IgD-negative memory B cell (primary cell): Measurements from ENCODE around the gene SBNO2. TPM values are rescaled to one million over a fixed set of nuclear protein-coding genes. Genes with fewer than 3 reads are reported as not detected.

Source experiments
- H3K27ac Mint-ChIP-seq, 3 donors: one replicate each; pipeline ENCODE4 v1.8.0; 2020 to 2022; ENCODE audit warnings: mild to moderate bottlenecking in 3 of 3, mixed read lengths in 3 of 3, moderate library complexity in 1 of 3
- H3K27me3 Mint-ChIP-seq: one replicate; pipeline ENCODE4 v1.8.0; 2021; ENCODE audit warnings: mixed read lengths
- H3K36me3 Mint-ChIP-seq: one replicate; pipeline ENCODE4 v1.8.0; 2020; ENCODE audit warnings: mild to moderate bottlenecking, mixed read lengths
- H3K4me1 Mint-ChIP-seq, 3 donors: one replicate each; pipeline ENCODE4 v1.8.0; 2020 to 2022; ENCODE audit warnings: mixed read lengths in 3 of 3, mild to moderate bottlenecking in 1 of 3
- H3K4me3 Mint-ChIP-seq, 4 donors: one replicate each; pipeline ENCODE4 v1.8.0; 2020 to 2022; ENCODE audit warnings: mild to moderate bottlenecking in 4 of 4, mixed read lengths in 4 of 4, moderate library complexity in 3 of 4
- H3K9me3 Mint-ChIP-seq, 3 donors: one replicate each; pipeline ENCODE4 v1.8.0; 2020 to 2021; ENCODE audit warnings: mixed read lengths in 3 of 3, mild to moderate bottlenecking in 1 of 3
- polyA plus RNA-seq: library from polyadenylated mRNA; unstranded; fragments of 300-500 nt; fragmentation: Illumina TruSeq; gene quantifications from one replicate; pipeline ENCODE4 v1.2.3, GENCODE V29; 2021

SBNO2 gene
- polyA plus RNA-seq, 1 donor from 2014 or later: 2.1 TPM

DNA sequence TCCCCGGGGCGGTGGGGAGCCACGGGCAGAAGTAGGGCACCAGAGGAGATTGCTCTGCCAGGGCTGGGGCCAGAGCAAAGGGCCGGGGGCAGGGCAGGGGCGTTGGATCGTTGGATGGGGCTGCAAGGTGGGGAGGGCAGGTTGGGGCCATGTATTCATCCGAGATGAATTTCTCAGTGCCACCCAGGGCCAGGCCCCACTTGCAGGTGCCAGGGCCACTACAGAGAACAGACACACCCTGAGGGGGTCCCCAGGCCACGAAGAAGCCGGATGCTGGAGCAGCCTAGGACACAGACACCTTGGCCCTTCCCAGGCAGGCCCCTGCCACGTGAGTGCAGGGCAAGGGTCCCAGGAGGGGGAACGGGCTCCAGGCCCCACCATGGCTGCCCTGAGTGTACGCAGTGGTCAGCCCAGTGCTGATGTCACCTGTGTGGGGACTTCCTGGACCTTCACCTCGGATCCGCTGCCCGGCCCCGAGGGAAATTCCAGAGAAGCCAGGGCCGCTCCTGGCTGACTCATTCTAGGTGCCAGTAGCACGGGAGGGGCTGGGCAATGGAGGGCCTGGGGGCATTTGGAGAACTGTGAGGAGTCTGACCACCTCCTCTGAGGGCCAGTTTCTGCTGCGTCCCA lies 9.6 kb upstream of the SBNO2 start:
- Mint-ChIP-seq H3K4me3 (no peak overlapping the region), H3K27ac (no peak overlapping the region), H3K27me3 (peaks cover 1% of the 10 kb centered on the region), H3K9me3 (no peaks in the 10 kb centered on the region), H3K36me3 (no peaks in the 10 kb centered on the region), H3K4me1 (peaks cover 5 to 11% (median 10%) of the 10 kb centered on the region in 3 donors)

DNA sequence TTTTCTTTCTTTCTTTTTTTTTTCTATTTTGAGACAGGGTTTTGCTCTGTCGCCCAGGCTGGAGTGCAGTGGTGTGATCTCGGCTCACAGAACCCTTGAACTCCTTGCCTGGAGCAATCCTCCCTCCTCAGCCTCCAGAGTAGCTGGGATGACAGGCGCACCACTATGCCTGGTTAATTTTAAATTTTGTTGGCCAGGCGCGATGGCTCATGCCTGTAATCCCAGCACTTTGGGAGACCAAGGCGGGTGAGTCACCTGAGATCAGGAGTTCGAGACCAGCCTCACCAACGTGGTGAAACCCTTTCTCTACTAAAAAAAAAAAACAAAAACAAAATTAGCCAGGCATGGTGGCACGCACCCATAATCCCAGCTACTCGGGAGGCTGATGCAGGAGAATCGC lies 8.7 kb upstream of the SBNO2 start:
- Mint-ChIP-seq H3K36me3 (no peaks in the 10 kb centered on the region), H3K9me3 (no peaks in the 10 kb centered on the region), H3K4me3 (no peak overlapping the region), H3K4me1 (peaks cover 5 to 11% (median 10%) of the 10 kb centered on the region in 3 donors), H3K27me3 (peaks cover 1% of the 10 kb centered on the region), H3K27ac (no peak overlapping the region)

DNA sequence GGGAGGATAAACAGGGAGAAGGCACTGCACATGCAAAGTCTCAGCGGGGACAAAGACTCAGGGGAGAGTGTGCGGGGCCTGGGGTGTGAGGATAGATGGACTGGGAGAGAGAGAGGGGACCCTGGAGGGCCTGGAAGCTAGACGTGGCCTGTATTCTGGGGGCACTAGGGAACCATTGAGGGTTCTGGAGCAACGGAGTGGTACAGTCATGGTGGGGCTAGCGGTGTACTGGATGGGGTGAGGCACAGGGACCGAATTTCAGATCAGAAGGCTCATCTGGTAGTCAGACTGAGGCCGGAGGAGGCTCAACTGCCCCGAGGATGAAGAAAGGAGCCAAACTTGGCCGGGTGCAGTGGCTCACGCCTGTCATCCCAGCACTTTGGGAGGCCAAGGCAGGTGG lies 8.0 kb upstream of the SBNO2 start:
- Mint-ChIP-seq H3K36me3 (no peaks in the 10 kb centered on the region), H3K27me3 (peaks cover 1% of the 10 kb centered on the region), H3K27ac (no peak overlapping the region), H3K4me3 (peak overlapping the region in 1 of 4 donors; percentile 86), H3K9me3 (no peaks in the 10 kb centered on the region), H3K4me1 (peaks cover 5 to 11% (median 10%) of the 10 kb centered on the region in 3 donors)

DNA sequence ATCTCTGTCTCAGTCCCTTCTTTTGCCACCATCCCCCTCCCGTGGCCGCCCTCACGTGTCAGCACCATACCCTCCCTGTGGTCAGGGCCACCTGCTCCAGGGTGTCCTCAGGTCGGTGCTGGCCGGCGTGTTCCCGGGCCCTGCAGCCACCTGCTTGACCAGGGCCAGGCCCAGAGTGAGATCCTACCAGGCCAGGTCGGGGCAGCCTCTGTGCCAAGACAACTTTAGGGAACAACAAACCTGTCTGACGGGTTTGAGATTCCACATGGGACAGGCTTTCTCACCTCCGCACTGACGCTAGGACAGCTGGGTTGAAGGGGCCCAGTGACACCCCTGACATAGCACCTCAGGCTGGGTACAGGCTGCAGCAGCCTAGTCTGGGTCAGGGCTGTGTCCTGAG lies 7.5 kb upstream of the SBNO2 start:
- H3K4me1 Mint-ChIP-seq: peaks cover 5 to 11% (median 10%) of the 10 kb centered on the region in 3 donors
- peak overlapping the region in 2 of 4 donors; percentile 35 to 50 for H3K4me3 Mint-ChIP-seq

DNA sequence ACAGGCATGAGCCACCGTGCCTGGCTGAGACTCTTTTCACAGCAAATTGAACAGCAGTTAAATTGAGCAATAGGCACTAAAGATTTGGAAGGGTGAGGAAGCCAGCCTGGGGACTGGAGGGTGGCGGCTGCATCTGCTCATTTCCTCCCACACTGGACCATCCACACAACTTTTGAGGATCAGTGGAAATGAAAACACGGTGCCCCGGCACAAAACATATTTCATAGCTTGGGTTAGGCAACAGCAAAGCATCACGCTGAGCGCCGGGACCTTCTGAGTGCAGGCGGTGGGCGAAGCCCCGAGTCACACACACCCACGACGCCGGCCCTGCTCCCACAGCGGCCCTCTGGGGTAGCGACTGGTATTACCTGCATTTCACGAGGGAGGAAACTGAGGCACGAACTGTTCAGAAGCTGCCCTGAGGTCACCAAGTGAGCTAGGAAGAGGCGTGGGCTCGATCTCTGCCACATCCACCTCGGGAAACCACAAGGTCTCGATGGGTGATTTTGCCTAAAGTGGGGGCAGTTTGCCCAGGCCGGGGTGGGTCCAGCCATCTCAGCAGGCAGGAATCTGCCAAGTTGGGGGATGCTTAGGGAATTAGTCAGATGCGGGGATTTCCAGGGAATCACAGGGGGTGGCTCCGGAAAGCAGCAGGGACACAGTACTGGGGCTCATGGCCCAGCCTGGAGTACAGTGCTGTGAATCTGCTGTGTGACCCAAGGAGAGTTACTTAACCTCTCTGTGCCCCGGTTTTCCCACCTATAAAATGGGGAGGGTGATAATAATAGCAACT lies 3.5 kb upstream of the SBNO2 start:
- H3K4me3 Mint-ChIP-seq: peak overlapping the region in 1 of 4 donors; percentile 38
- peaks cover 1% of the 10 kb centered on the region for H3K27me3 Mint-ChIP-seq
- H3K27ac Mint-ChIP-seq: peak overlapping the region in 1 of 3 donors; percentile 72
- no peaks in the 10 kb centered on the region for H3K9me3 Mint-ChIP-seq
- peaks cover 10 to 12% (median 11%) of the 10 kb centered on the region in 3 donors for H3K4me1 Mint-ChIP-seq
- no peaks in the 10 kb centered on the region for H3K36me3 Mint-ChIP-seq

More for the DNA sequence above, 7.5 kb upstream of the SBNO2 start:
- H3K9me3 Mint-ChIP-seq: no peaks in the 10 kb centered on the region
- H3K36me3 Mint-ChIP-seq: no peaks in the 10 kb centered on the region
- no peak overlapping the region for H3K27ac Mint-ChIP-seq
- peaks cover 1% of the 10 kb centered on the region for H3K27me3 Mint-ChIP-seq

DNA sequence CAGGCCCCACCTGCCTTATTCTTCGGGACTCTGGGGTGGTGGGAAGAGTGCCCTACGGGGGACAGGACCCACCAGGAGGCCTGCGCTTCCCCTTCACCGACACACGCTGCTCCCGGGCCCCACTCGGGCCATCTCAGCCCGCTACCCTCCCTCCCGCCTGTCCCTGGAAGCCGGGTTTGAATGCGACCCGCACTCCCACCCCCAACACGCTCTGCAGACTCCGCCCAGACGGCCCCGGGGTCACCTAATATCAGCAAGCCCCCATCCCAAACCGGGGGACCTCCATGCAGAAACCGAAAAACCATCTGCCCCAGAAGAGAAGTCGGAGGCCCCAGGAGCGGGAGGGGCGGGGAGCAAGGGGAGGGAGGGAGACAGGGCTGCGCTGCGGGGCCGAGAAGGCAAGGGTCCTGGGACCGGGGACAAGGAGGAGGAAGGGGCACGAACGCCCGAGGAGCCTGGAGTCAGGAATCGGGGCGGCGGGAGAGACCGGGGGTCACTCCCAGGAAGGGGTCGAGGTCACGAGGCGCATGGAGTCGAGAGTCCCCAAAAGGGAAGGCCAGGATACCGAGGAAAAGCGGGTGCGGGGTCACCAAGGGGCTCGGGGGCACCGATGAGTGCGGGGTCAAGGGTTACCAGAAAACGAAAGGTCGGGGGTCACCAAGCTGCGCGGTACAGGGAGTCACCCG lies 766 bp downstream of the SBNO2 start:
- peak overlapping the region; percentile 39 to 96 (median 67) for H3K27ac Mint-ChIP-seq
- H3K36me3 Mint-ChIP-seq: no peaks in the 10 kb centered on the region
- H3K4me1 Mint-ChIP-seq: peaks cover 5 to 17% (median 5%) of the 10 kb centered on the region in 3 donors
- H3K9me3 Mint-ChIP-seq: no peaks in the 10 kb centered on the region
- no peaks in the 10 kb centered on the region for H3K27me3 Mint-ChIP-seq
- peak overlapping the region; percentile 82 to 94 (median 92) for H3K4me3 Mint-ChIP-seq

DNA sequence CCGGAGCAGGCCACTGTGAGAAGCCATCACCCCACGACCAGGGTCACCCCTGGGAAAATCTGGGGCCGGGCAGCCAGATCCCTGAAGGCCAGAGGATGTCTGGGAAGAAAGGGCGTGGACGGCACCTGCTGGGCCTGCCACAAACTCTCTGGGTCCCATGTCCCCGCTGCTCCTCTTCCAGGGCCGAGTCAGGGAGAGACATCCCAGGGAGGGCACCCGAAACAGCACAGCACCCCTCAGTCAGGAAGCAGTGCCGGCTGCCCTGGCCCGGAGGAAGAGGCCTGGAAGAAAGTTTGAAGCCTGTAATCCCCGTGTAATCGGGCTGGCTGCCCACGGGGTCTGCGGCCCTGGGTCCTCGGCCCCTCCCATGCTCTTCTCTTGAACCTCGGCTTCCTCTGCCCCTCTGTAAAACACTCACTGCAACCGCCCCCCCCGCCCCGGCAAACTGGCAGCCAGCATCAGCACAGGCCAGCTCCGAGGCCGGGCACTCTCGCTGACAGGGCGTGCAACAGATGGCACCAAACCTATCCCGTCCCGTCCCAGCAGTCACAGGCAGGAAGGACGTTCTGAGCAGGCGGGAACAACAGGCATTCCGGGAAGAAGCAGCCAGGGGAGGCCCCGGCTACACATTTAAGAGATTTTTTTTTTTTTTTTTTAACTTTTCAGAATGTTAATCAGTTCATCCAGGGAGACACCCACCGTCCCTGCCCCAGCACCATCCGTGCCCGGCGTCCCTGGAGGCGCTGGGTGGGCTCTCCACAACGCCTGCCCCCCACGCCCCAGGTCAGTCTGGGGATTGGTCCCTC lies 1.5 kb downstream of the SBNO2 start:
- no peaks in the 10 kb centered on the region for H3K36me3 Mint-ChIP-seq
- H3K4me1 Mint-ChIP-seq: peaks cover 5 to 17% (median 5%) of the 10 kb centered on the region in 3 donors
- no peaks in the 10 kb centered on the region for H3K9me3 Mint-ChIP-seq
- H3K27ac Mint-ChIP-seq: peak overlapping the region; percentile 39 to 96 (median 67)
- no peaks in the 10 kb centered on the region for H3K27me3 Mint-ChIP-seq
- H3K4me3 Mint-ChIP-seq: peak overlapping the region; percentile 82 to 94 (median 92)

DNA sequence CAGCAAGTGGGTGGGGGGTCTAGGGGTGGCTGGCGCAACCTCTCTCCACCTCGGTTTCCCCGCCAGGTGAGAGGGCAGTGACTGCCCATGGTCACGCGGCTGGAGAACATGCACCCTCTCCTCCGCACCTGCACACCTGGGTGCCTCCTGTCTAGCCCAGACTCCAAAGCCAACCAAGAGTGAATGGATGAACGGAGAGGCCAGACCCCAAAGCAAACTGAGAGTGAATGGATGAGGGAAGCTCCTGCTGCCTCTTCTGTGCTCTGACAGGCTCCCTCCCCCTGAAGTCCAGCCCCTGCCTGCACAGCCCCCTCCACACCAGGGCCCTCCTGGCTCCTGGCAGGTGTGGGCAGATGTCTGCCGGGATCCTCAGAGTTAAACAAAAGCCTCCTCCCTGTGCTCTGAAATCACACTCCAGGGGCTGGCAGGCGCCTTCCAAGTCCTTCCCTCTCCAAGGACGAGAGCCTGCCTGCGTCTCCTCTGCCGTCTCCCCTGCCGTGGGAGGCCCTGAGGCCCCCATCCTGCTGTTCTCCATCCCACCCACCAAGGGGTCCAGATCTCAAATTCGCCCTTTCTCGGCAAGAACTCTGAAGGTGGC lies 2.2 kb downstream of the SBNO2 start:
- Mint-ChIP-seq H3K36me3 (no peaks in the 10 kb centered on the region), H3K27me3 (no peaks in the 10 kb centered on the region), H3K27ac (peak overlapping the region; percentile 27 to 46 (median 39)), H3K4me1 (peaks cover 5 to 17% (median 5%) of the 10 kb centered on the region in 3 donors), H3K9me3 (no peaks in the 10 kb centered on the region), H3K4me3 (peak overlapping the region; percentile 82 to 94 (median 89))

DNA sequence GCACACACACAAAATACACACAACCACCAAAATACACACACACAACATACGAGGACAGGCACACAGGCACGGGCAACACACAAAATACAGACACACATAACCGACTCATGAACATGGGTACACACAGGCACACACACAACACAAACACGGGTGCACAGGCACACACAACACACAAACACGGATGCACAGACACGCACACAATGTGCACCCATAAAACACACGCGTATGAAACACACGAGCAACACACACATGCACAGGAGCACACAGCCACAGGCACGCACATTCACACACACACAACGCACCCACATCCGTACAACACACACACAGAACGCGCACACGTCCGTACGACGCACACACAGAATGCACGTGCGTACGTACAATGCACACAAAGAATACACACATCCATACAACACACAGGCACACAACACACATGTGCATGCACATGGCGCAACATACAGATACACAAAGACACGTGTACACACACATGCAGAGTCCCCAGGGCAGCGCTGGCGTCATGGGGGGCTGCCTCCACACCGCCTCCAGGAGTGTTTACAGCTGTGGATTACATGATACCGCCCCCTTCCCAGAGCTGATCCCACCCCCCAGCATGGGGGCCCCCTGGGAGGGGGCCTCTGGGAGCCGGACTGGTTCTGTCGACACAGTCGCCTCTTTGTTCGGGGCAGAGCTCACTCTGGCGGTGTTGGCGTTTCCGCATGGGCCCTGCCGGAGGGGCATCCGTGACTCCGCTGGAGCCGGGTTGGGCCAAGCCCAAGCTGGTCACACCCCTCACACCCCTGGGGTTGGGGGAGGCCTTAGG lies 2.9 kb downstream of the SBNO2 start:
- Mint-ChIP-seq H3K9me3 (no peaks in the 10 kb centered on the region), H3K4me1 (peaks cover 5 to 18% (median 5%) of the 10 kb centered on the region in 3 donors), H3K27me3 (no peaks in the 10 kb centered on the region), H3K27ac (no peak overlapping the region), H3K4me3 (peak overlapping the region in 3 of 4 donors; percentile 38 to 65 (median 44)), H3K36me3 (peaks cover 2% of the 10 kb centered on the region)

DNA sequence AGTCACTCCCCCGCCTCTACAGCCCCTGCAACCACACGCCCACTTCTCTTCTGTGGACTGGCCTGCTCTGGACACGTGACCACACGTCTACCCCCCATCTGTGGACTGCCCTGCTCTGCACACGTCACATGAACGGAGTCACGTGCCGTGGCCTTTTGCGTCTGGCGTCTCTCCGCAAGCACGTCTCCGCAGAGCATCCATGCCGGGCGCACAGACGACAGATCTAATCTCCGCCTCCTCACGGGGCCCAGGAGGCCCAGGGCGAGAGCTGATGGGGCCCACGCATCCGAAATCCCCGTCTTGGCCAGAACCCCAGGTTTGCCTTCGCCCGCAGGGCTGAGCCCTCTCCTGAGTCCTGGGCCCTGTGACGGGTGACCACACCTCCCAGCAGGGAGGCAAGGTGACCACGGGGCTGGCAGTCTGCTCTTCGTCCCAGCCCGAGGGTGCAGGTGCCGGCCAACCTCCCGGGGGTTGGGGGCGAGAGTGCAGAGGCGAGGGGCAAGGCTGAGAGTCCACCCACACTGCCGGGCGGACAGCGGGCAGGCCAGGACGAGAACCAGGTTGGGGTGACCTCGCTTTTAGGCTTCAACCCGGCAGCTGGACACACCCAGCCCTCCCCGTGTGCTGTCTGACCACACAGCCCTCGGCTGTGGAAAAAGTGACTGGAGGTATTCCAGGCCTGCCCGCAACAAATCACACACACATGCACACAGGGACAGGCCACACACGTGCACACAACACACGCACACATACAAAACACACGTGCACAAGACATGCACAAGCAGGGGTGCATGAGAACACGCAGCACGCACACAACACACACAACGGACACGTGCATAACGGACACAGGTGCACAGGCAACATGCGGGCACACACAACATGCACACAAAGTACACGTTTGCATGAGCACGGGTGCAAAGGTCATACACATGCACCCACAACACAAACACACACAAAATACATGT lies 3.9 kb downstream of the SBNO2 start:
- Mint-ChIP-seq H3K4me3 (peak overlapping the region in 3 of 4 donors; percentile 50 to 75 (median 65)), H3K4me1 (peaks cover 2 to 17% (median 5%) of the 10 kb centered on the region in 3 donors), H3K9me3 (no peaks in the 10 kb centered on the region), H3K27ac (no peak overlapping the region), H3K36me3 (peaks cover 2% of the 10 kb centered on the region), H3K27me3 (no peaks in the 10 kb centered on the region)

DNA sequence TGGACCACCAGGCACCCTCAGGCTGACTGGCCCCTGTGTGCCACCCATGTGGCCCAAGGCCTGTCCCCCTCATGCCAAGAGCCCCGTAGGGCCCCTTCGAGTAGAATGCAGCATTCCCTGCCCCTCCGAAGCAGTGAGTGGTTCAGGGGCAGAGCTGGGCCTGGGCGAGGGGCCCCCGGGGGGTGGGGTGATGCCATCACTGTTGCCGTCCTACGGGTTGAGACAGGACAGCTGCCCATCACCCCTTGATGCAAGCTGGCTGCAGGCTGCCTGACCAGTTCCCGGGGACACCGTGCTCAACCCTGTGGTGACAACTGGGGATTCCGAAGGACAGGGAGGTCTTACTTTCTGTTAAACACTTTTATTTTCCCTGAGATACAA lies 4.7 kb downstream of the SBNO2 start:
- peaks cover 2% of the 10 kb centered on the region for H3K36me3 Mint-ChIP-seq
- H3K4me3 Mint-ChIP-seq: peak overlapping the region in 2 of 4 donors; percentile 24 to 75
- peaks cover 0 to 17% (median 4%) of the 10 kb centered on the region in 3 donors for H3K4me1 Mint-ChIP-seq
- no peaks in the 10 kb centered on the region for H3K27me3 Mint-ChIP-seq
- no peak overlapping the region for H3K27ac Mint-ChIP-seq
- no peaks in the 10 kb centered on the region for H3K9me3 Mint-ChIP-seq

DNA sequence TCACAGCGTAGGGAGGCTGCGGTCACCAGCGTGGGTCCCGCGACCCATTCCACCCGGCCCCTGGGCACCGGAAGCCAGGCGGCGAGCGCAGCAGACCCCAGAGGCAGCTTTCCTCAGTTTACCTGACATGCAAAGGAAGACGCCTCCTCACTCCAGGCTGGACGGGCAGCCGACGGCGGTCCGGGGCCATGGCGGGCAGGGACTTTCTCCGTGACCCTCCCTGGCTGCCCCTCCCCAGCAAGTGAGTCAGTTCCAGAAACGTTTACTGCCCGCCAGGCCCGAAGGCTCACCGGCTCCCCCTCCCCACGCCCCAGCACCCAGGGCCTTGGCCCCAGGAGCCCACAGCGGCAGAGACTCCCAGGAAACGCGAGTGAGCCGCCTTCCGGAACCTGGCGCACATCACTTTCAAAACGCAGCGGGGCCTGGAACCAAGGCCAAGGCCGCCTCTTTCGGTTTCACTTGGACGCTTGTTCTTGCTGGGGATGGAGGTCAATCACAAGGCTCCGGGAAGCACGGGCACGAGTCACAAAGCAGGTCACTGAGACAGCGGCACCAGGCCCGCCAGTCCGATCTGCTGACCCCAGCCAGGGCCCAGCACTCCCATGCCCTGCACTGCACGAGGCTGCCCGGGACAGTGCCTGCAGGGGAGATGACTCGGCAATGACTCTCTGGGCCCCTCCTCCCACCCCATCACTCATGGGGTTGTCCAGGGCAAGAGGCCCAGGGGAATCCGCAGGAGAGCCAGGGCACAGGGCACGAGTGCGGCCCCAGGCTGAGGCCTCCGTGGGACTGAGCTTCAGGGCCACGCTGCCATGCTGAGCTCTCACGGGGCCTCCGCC lies 5.3 kb downstream of the SBNO2 start:
- Mint-ChIP-seq H3K9me3 (no peaks in the 10 kb centered on the region), H3K27me3 (no peaks in the 10 kb centered on the region), H3K4me3 (peak overlapping the region in 2 of 4 donors; percentile 21 to 72), H3K36me3 (peaks cover 2% of the 10 kb centered on the region), H3K27ac (no peak overlapping the region), H3K4me1 (peaks cover 0 to 17% (median 4%) of the 10 kb centered on the region in 3 donors)
